Astrocyte (in vitro differentiated cells and primary cell): ENCODE data around the gene DSTN. TPM values are rescaled to one million over a fixed set of nuclear protein-coding genes. Genes with fewer than 3 reads are reported as not detected.
A peak's percentile ranks its signal among the peaks of the same experiment; 100 is the strongest.

Source experiments
- DNase-seq: peaks from one replicate; pipeline ENCODE4 v3.0.0-alpha.2; 2010; ENCODE audit warnings: low read depth
- FAIRE-seq: peaks from 2 replicates; lab custom pipeline; 2011; peaks lifted over from hg19 to GRCh38; lab: Jason Lieb, UNC
- H2AFZ ChIP-seq: 2 replicates; pipeline ENCODE4 v1.6.0; 2012; ENCODE audit warnings: low read depth, low read length, inconsistent platforms
- H3K27ac ChIP-seq: 2 replicates; pipeline ENCODE4 v1.5.1; 2011; ENCODE audit warnings: low read depth, low read length, inconsistent platforms
- H3K27me3 ChIP-seq: 2 replicates; pipeline ENCODE4 v1.6.0; 2011; ENCODE audit warnings: low read length, inconsistent platforms; ENCODE audit not compliant: insufficient read depth
- H3K36me3 ChIP-seq: 2 replicates; pipeline ENCODE4 v1.5.1; 2011; ENCODE audit warnings: low read length, inconsistent platforms; ENCODE audit not compliant: insufficient read depth
- H3K4me1 ChIP-seq: 2 replicates; pipeline ENCODE4 v1.5.1; 2011; ENCODE audit warnings: low read length, inconsistent platforms; ENCODE audit not compliant: insufficient read depth
- H3K4me2 ChIP-seq: 2 replicates; pipeline ENCODE4 v1.6.0; 2012; ENCODE audit warnings: low read length, inconsistent platforms
- H3K4me3 ChIP-seq: 2 replicates; pipeline ENCODE4 v1.5.1; 2011; ENCODE audit warnings: low read depth, mild to moderate bottlenecking, low read length, inconsistent platforms; ENCODE audit not compliant: insufficient read depth
- H3K79me2 ChIP-seq: 2 replicates; pipeline ENCODE4 v1.6.0; 2012; ENCODE audit warnings: mild to moderate bottlenecking, low read length, inconsistent platforms; ENCODE audit not compliant: insufficient read depth
- H3K9ac ChIP-seq: 2 replicates; pipeline ENCODE4 v1.6.0; 2012; ENCODE audit warnings: mild to moderate bottlenecking, low read length, inconsistent platforms
- H3K9me3 ChIP-seq: 2 replicates; pipeline ENCODE4 v1.5.1; 2012; ENCODE audit warnings: low read depth, mild to moderate bottlenecking, low read length, inconsistent platforms; ENCODE audit not compliant: insufficient read depth
- H4K20me1 ChIP-seq: 2 replicates; pipeline ENCODE4 v1.6.0; 2012; ENCODE audit warnings: low read length, inconsistent platforms; ENCODE audit not compliant: insufficient read depth
- H3K27ac Mint-ChIP-seq: one replicate; pipeline ENCODE4 v1.8.0; 2021; ENCODE audit warnings: mild to moderate bottlenecking, mixed read lengths; ENCODE audit not compliant: unreplicated experiment
- H3K27me3 Mint-ChIP-seq: one replicate; pipeline ENCODE4 v1.8.0; 2021; ENCODE audit warnings: low read depth, mixed read lengths; ENCODE audit not compliant: unreplicated experiment
- H3K36me3 Mint-ChIP-seq: one replicate; pipeline ENCODE4 v1.8.0; 2021; ENCODE audit warnings: low read depth, mixed read lengths; ENCODE audit not compliant: unreplicated experiment
- H3K4me1 Mint-ChIP-seq: one replicate; pipeline ENCODE4 v1.8.0; 2021; ENCODE audit warnings: low read depth, mixed read lengths; ENCODE audit not compliant: unreplicated experiment
- H3K4me3 Mint-ChIP-seq: one replicate; pipeline ENCODE4 v1.8.0; 2021; ENCODE audit warnings: mild to moderate bottlenecking, moderate library complexity, mixed read lengths; ENCODE audit not compliant: unreplicated experiment
- H3K9me3 Mint-ChIP-seq: one replicate; pipeline ENCODE4 v1.8.0; 2021; ENCODE audit warnings: mild to moderate bottlenecking, mixed read lengths; ENCODE audit not compliant: unreplicated experiment
- CTCF ChIP-seq: IDR thresholded peaks from 2 replicates; pipeline ENCODE4 v1.5.1; 2011; ENCODE audit warnings: low read depth, mild to moderate bottlenecking, inconsistent platforms, low read length, moderate library complexity; ENCODE audit not compliant: insufficient read depth
- EZH2 ChIP-seq: IDR thresholded peaks from 2 replicates; pipeline ENCODE4 v1.6.1; 2012; ENCODE audit warnings: mild to moderate bottlenecking, low read length, inconsistent platforms; ENCODE audit not compliant: insufficient read depth
- total RNA-seq: library from RNA; stranded (reverse); gene quantifications from 2 replicates; pipeline ENCODE4 v1.2.1, GENCODE V29; 2021

DSTN gene
- total RNA-seq, 1 donor from 2014 or later = 552 TPM

- H3K9me3 ChIP-seq = no peaks in the 10 kb centered on the region
- peaks cover 5% of the 10 kb centered on the region for H3K36me3 ChIP-seq
- no peaks in the 10 kb centered on the region for H3K27me3 ChIP-seq
- peaks cover 34% of the 10 kb centered on the region for H3K79me2 ChIP-seq
- peaks cover 26% of the 10 kb centered on the region for H3K4me1 Mint-ChIP-seq
- no peaks in the 10 kb centered on the region for H3K9me3 Mint-ChIP-seq
- FAIRE-seq = no peak
- peak overlapping the region; percentile 93 for H3K27ac ChIP-seq
- TF ChIP-seq CTCF (no peak), EZH2 (no peak)
- peak overlapping the region; percentile 49 for H3K4me3 ChIP-seq
- H3K36me3 Mint-ChIP-seq = peaks cover 2% of the 10 kb centered on the region
- peak overlapping the region; percentile 94 for H3K27ac Mint-ChIP-seq
- H2AFZ ChIP-seq = no peak overlapping the region
- peaks cover 30% of the 10 kb centered on the region for H4K20me1 ChIP-seq
- H3K4me3 Mint-ChIP-seq = peak overlapping the region; percentile 83
- DNase-seq = no peak
- H3K4me2 ChIP-seq = peak overlapping the region; percentile 92
- H3K27me3 Mint-ChIP-seq = no peaks in the 10 kb centered on the region
- peak overlapping the region; percentile 96 for H3K9ac ChIP-seq
- peaks cover 25% of the 10 kb centered on the region for H3K4me1 ChIP-seq
Measured at GRCh38 chr20:17568045-17568788, 1.7 kb upstream of the DSTN start.

GRCh38 chr20:17568972-17569521 lies 828 bp upstream of the DSTN start:
- Histone ChIP-seq H4K20me1 (peaks cover 38% of the 10 kb centered on the region), H3K4me2 (peak overlapping the region; percentile 92), H3K9ac (peak overlapping the region; percentile 96), H3K27me3 (no peaks in the 10 kb centered on the region), H3K4me1 (peaks cover 25% of the 10 kb centered on the region), H3K36me3 (peaks cover 5% of the 10 kb centered on the region), H3K4me3 (peak overlapping the region; percentile 49), H3K9me3 (no peaks in the 10 kb centered on the region), H3K27ac (peak overlapping the region; percentile 93), H3K79me2 (peaks cover 42% of the 10 kb centered on the region), H2AFZ (no peak overlapping the region)
- H3K27me3 Mint-ChIP-seq = no peaks in the 10 kb centered on the region
- TF ChIP-seq EZH2 (no peak), CTCF (no peak)
- no peak for FAIRE-seq
- peak; percentile 98 for DNase-seq
- H3K36me3 Mint-ChIP-seq = peaks cover 2% of the 10 kb centered on the region
- H3K27ac Mint-ChIP-seq = peak overlapping the region; percentile 94
- peaks cover 34% of the 10 kb centered on the region for H3K4me1 Mint-ChIP-seq
- no peaks in the 10 kb centered on the region for H3K9me3 Mint-ChIP-seq
- peak overlapping the region; percentile 83 for H3K4me3 Mint-ChIP-seq
